ENCODE results near the gene RHNO1. TPM values are rescaled to one million over a fixed set of nuclear protein-coding genes. Genes with fewer than 3 reads are reported as not detected.
A peak's percentile ranks its signal among the peaks of the same experiment; 100 is the strongest.

Gene RHNO1
- total RNA-seq, 4 donors from 2014 or later: 15.1 to 20.0 (median 18.6) TPM

DNA sequence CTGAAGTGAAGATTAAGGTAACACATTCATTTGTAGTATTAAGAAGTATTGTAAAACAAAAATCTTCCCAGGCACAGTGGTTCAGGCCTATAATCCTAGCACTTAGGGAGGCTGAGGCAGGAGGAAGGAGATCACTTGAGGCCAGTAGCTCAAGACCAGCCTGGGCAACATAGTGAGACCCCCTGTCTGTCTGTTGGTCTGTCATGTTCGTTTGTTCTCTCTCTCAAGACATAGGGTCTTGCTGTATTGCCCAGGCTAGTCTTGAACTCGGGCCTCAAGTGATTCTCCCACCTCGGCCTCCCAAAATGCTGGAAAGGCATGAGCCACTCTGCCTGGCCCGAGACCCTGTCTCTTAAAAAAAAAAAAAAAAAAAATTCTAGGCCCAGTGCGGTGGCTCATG lies 20.4 kb downstream of the RHNO1 start:
- Histone ChIP-seq H3K36me3 (no peaks in the 10 kb centered on the region), H3K27me3 (no peaks in the 10 kb centered on the region), H3K9me3 (no peaks in the 10 kb centered on the region), H3K4me3 (no peak overlapping the region), H3K27ac (no peak overlapping the region), H3K4me1 (peaks cover 0 to 25% (median 10%) of the 10 kb centered on the region in 3 donors)
- intact Hi-C loops (cut with DNase I): no loop called here
- DNase-seq: no peak
- 100% methylated on average over 2 to 5 of the region's 5 CpGs for WGBS, 2 donors
- TF ChIP-seq POLR2A (IDR thresholded peaks at IDR 0.05): no peak
- TF ChIP-seq, protein P1, sequence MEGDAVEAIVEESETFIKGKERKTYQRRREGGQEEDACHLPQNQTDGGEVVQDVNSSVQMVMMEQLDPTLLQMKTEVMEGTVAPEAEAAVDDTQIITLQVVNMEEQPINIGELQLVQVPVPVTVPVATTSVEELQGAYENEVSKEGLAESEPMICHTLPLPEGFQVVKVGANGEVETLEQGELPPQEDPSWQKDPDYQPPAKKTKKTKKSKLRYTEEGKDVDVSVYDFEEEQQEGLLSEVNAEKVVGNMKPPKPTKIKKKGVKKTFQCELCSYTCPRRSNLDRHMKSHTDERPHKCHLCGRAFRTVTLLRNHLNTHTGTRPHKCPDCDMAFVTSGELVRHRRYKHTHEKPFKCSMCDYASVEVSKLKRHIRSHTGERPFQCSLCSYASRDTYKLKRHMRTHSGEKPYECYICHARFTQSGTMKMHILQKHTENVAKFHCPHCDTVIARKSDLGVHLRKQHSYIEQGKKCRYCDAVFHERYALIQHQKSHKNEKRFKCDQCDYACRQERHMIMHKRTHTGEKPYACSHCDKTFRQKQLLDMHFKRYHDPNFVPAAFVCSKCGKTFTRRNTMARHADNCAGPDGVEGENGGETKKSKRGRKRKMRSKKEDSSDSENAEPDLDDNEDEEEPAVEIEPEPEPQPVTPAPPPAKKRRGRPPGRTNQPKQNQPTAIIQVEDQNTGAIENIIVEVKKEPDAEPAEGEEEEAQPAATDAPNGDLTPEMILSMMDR (IDR thresholded peaks at IDR 0.05): no peak

DNA sequence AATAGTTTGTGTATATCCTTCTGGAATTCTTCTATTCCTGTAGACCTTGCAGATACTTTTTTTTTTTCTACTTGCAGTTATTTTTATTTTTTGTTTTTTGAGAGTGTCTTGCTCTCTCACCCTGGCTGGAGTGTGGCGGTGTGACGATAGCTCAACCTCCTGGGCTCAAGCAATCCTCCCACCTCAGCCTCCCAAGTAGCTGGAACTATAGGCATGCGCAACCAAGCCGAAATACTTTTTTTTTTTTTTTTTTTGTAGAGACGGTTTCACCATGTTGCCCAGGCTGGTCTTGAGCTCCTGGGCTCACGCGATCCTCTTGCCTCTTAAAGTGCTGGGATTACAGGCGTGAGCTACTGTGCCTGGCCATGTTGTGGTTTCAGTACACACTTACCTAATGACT lies 23.6 kb downstream of the RHNO1 start:
- DNase-seq: no peak
- WGBS, 2 donors: 80 to 85% methylated on average over 8 of the region's 8 CpGs

DNA sequence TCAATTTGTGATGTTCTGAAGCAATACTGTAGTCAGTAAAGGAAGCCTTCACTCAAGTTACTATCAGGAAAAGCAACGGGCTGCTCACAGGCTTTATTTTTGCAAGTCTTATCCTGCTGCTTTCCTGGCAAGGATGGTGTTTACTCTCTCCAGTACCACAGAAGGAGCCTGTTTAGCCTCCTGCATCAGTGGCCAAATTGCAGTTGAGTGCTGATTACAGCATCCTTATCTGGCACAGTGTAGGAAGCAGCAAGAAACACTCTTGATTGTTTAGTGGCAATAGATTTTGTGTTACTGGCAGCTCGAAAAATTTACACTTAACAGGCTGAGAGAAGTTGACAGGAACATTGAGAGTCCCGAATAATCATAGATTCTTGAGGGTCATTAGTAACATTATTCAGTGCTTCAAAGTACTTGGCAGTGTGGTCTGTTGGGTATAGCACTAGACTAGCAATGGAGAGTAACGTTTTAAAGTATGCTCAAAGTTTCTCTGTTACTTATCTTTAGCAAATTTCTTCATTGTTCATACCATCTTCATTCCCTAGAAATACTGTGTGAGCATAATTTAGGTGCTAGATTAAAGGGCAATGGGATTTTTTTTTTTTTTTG lies 25.4 kb downstream of the RHNO1 start:
- H3K9me3 ChIP-seq: no peaks in the 10 kb centered on the region
- H3K4me1 ChIP-seq: peaks cover 0 to 37% (median 6%) of the 10 kb centered on the region in 3 donors
- peak overlapping the region in 1 of 4 donors; percentile 0 for H3K27ac ChIP-seq
- WGBS, 2 donors: 34 to 40% methylated on average over 4 of the region's 4 CpGs
- no peaks in the 10 kb centered on the region for H3K27me3 ChIP-seq
- DNase-seq: no peak
- intact Hi-C loops (cut with DNase I): no loop called here
- H3K4me3 ChIP-seq: no peak overlapping the region
- TF ChIP-seq POLR2A (IDR thresholded peaks at IDR 0.05): no peak
- TF ChIP-seq, protein P1 (IDR thresholded peaks at IDR 0.05): no peak
- H3K36me3 ChIP-seq: no peaks in the 10 kb centered on the region

More for the DNA sequence above, 23.6 kb downstream of the RHNO1 start:
- H3K9me3 ChIP-seq: no peaks in the 10 kb centered on the region
- no peak overlapping the region for H3K27ac ChIP-seq
- intact Hi-C loops (cut with DNase I): no loop called here
- H3K27me3 ChIP-seq: no peaks in the 10 kb centered on the region
- TF ChIP-seq POLR2A (IDR thresholded peaks at IDR 0.05): no peak
- TF ChIP-seq, protein P1 (IDR thresholded peaks at IDR 0.05): no peak
- H3K4me1 ChIP-seq: peaks cover 0 to 23% (median 6%) of the 10 kb centered on the region in 3 donors
- no peak overlapping the region for H3K4me3 ChIP-seq
- H3K36me3 ChIP-seq: no peaks in the 10 kb centered on the region

DNA sequence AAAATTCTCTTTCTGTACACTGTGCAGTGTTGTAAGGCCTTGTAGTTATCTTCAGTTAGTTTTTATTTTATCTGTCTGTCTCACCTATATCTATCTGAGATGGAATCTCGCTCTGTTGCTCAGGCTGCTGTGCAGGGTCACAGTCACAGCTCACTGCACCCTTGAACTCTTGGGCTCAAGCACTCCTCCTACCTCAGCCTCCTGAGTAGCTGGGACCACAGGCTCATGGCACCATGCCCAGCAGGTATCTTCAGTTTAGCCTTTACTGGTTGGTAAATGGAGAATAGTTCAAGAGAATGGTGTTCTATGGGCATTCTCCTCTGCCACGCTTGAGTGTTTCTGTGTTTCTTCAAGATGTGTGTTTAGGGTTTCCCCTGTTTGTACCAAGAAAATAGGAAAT lies 27.2 kb downstream of the RHNO1 start:
- Histone ChIP-seq H3K27ac (no peak overlapping the region), H3K27me3 (no peaks in the 10 kb centered on the region), H3K36me3 (peaks cover 0 to 4% (median 0%) of the 10 kb centered on the region in 3 donors), H3K4me1 (peaks cover 0 to 54% (median 6%) of the 10 kb centered on the region in 3 donors), H3K4me3 (no peak overlapping the region), H3K9me3 (no peaks in the 10 kb centered on the region)
- no peak for TF ChIP-seq POLR2A (IDR thresholded peaks at IDR 0.05)
- TF ChIP-seq, protein P1 (IDR thresholded peaks at IDR 0.05): no peak
- WGBS, 2 donors: 86 to 100% methylated on average over 2 of the region's 2 CpGs
- no peak for DNase-seq
- intact Hi-C loops (cut with DNase I): no loop called here

DNA sequence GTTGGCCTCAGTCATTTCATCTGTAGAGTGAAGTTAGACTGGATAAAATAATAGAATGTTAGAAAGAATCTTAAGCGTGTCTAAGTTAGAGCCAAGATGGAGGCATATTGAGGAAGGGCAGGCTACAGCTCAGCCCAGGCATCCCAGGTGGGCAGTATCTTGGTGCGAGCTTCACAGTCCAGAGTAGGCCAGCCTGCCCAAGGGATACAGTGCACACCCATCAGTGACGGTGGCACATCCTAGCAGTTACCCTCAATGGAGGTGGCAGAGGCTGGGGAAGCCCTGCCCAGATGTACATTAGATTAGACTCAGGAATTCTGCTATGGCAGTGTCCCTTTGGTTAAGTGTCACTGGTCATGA lies 35.2 kb downstream of the RHNO1 start:
- no peaks in the 10 kb centered on the region for H3K27me3 ChIP-seq
- 94 to 97% methylated on average over 2 to 3 of the region's 3 CpGs for WGBS, 2 donors
- no peak for DNase-seq
- intact Hi-C loops (cut with DNase I): no loop called here
- H3K4me1 ChIP-seq: peaks cover 0 to 27% (median 0%) of the 10 kb centered on the region in 3 donors
- no peak overlapping the region for H3K4me3 ChIP-seq
- H3K9me3 ChIP-seq: no peaks in the 10 kb centered on the region
- H3K27ac ChIP-seq: no peak overlapping the region
- peaks cover 0 to 72% (median 0%) of the 10 kb centered on the region in 3 donors for H3K36me3 ChIP-seq
- no peak for TF ChIP-seq POLR2A (IDR thresholded peaks at IDR 0.05)
- TF ChIP-seq, protein P1 (IDR thresholded peaks at IDR 0.05): no peak

All from esophagus squamous epithelium (tissue), 5 donors.